Transverse colon (tissue), 3 donors: ENCODE results near the gene FOXP1.

Experiments used
- CTCF ChIP-seq, 5 experiments: fragments of 200-600 bp in 3 of 5; fragments of 450-650 bp in 2 of 5; sonication (generic) in 3 of 5; IDR thresholded peaks; 1 replicate in 2 of 5; 2 replicates in 3 of 5; pipeline ENCODE4 v1.5.1; 2016 to 2017; ENCODE audit warnings: antibody characterized with exemption in 5 of 5, inconsistent platforms in 3 of 5, mild to moderate bottlenecking in 2 of 5, moderate library complexity in 1 of 5
- POLR2A ChIP-seq: fragments of 450-650 bp; IDR thresholded peaks from one replicate; pipeline ENCODE4 v1.6.1; 2016; ENCODE audit warnings: antibody characterized with exemption, mild to moderate bottlenecking, moderate library complexity

GRCh38 chr3:71562938-71563337 is 20.6 kb downstream of the FOXP1 start:
- TF ChIP-seq POLR2A = no peak
- TF ChIP-seq CTCF (IDR thresholded peaks at IDR 0.05) = no peak
